Activated CD8-positive, alpha-beta memory T cell treated with anti-CD3 and anti-CD28 coated beads, Interleukin-2, amount 50 U/mL, for 1 hour (primary cell): ENCODE results near the gene GINS3.
"Not testable (repeated sequence)": the region's sequence is repeated elsewhere in the genome, so short reads cannot be mapped to it uniquely, and the experiment has no call there.

ENCODE experiments used
- DNase-seq: peaks from one replicate; pipeline ENCODE4 v3.0.0-alpha.2; 2020; ENCODE audit errors: extremely low read depth

Gene GINS3

DNA sequence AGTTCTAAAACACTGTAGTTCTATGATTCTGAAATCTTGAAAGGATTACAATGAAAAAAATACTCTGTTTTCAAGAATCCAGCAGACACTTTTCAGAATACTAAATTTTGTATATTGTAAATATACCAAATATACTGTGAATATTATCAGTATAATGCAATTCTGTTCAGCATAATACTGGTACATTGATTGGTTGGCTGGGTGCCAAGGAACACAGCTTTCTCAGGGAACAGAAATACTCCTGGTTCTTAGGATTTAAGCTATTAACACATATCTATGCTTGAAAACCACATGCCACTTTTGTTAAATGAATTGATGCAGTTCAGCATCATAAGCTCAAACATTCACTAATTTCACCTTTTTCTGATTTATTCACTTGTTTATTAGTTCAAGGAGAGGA, 2.5 kb upstream of the GINS3 start:
- no peak for DNase-seq

GRCh38 chr16:58393138-58393504, 850 bp downstream of the GINS3 start:
- no peak for DNase-seq

GRCh38 chr16:58396897-58397296, 4.6 kb downstream of the GINS3 start:
- not testable (repeated sequence) for DNase-seq

- DNase-seq, result no peak
These were observed 7.7 kb downstream of the GINS3 start for GRCh38 chr16:58399718-58400633.

- not testable (repeated sequence) for DNase-seq
These were observed 9.0 kb downstream of the GINS3 start for GRCh38 chr16:58401305-58401704.

DNA sequence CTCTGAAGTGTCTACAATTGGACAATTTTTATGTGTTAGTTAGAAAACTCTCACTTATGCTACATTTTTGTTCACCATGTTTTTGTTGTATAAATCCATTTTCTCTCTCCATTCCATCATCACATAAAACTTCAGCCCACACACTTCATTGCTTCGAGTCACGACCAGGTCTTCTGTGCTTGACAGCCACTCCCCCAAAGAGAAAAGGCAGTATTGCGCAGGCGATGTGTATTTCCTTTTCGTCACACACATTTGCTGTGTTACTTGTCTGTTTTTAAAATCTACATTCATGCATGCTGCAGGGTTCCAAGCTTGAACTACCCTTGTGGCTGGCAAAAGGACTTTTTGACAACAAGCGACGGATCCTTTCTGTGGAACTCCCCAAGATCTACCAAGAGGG, 10.5 kb downstream of the GINS3 start:
- DNase-seq, result no peak

GRCh38 chr16:58409316-58409973, 17.2 kb downstream of the GINS3 start:
- DNase-seq, result no peak

DNA sequence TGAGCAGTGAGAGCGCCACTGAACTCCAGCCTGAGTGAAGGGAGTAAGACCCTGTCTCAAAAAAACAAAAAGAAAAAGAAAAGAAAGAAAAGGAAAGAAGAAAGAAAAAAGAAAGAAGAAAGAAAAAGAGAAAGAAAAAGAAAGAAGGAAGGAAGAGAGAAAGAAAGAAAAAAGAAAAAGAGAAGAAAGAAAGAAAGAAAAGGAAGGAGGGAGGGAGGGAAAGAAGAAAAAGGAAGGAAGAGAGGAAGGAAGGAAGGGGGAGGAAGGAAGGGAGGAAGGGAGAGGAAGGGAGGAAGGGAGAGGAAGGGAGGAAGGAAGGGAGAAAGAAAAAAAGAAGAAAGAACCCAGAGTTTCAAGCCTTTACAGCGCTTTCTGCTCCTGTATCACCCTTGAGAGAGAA, 19.1 kb downstream of the GINS3 start:
- DNase-seq, result no peak

GRCh38 chr16:58411736-58412614, 19.7 kb downstream of the GINS3 start:
- DNase-seq, result no peak

- not testable (repeated sequence) for DNase-seq
These were observed 20.3 kb downstream of the GINS3 start for GRCh38 chr16:58412615-58412970.

- DNase-seq, result no peak
These were observed 21.1 kb downstream of the GINS3 start for GRCh38 chr16:58413359-58413758.

DNA sequence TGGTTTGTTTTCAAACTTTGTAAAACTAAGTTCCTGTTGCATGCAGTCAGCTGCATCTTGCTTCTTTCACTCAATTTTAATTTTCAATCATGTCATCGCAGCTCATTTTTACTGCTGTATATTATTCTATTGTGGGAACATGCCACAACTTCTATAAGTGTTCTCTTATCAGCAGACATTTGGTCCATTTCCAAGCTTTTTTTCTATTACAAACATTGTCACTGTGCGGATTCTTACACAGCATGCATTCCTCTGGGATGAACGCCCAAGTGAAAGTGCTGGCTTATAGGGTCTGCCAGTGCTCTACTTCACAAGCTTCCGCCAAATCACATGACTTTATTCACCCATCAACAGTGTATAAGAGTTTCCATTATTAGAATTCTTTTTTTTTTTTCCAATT, 22.7 kb downstream of the GINS3 start:
- DNase-seq, result no peak

- DNase-seq, result not testable (repeated sequence)
These were observed 23.7 kb downstream of the GINS3 start for GRCh38 chr16:58415961-58416360.

GRCh38 chr16:58417035-58417434, 24.8 kb downstream of the GINS3 start:
- DNase-seq, result no peak

DNA sequence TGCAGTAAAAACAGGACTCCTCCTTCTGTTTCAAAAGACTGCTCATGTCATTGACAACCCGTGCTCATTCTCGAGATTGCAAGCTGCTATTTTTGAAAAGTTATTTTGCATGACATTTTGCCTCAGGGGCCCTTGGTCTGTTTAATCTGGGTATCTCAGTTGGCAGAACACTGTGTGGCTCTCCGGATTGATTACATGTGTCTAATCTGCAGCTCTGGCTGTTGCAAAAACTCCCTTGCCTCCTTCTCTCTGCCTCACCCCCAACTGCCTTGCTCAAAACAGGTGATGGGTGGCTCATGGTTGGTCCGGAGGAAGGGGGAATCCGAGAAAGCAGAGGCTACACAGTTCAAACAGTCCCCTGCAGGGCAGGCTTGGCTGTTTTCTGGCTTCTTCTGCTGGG, 25.3 kb downstream of the GINS3 start:
- DNase-seq, result no peak

GRCh38 chr16:58418026-58418425, 25.8 kb downstream of the GINS3 start:
- no peak for DNase-seq

DNA sequence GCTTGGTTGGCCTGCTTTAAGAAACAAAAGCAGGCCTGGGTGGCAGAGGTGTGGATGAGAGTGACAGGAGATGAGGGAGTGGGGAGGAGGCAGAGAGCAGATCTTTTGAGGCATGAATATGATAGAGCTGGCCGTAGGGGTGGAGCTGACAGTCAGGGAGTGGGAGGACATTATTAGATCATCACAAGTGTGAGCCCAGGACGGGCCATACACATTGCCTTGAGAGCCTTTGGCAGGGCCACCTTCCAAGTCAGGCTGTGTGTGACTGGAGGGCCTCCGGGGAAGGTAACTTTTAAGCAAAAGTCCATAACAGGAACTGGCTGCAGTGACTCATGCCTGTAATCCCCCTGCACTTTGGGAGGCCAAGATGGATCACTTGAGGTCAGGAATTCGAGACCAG, 26.3 kb downstream of the GINS3 start:
- DNase-seq, result no peak

- no peak for DNase-seq
These were observed 27.1 kb downstream of the GINS3 start for GRCh38 chr16:58419241-58419990.

GRCh38 chr16:58421059-58421458, 28.8 kb downstream of the GINS3 start:
- no peak for DNase-seq

GRCh38 chr16:58421529-58421928, 29.3 kb downstream of the GINS3 start:
- DNase-seq, result no peak

- DNase-seq, result no peak
These were observed 30.5 kb downstream of the GINS3 start for GRCh38 chr16:58422809-58423208.

- DNase-seq, result no peak
These were observed 33.0 kb downstream of the GINS3 start for GRCh38 chr16:58425245-58425644.
